Heart right ventricle (tissue), 16 donors: ENCODE data around the gene IFNA21. TPM values are rescaled to one million over a fixed set of nuclear protein-coding genes. Genes with fewer than 3 reads are reported as not detected.

ENCODE experiments used
- ATAC-seq, 8 donors: fragments of 200-7000 bp; cut with Tn5 transposase; one replicate each; pipeline ENCODE4 v1.9.1; 2020; ENCODE audit warnings: mild to moderate bottlenecking in 8 of 8, moderate library complexity in 8 of 8, moderate number of reproducible peaks in 1 of 8
- DNase-seq, 2 donors: peaks; one replicate each; pipeline ENCODE4 v3.0.0-alpha.2; 2020
- H3K27ac ChIP-seq, 10 donors: fragments of 200-600 bp; sonication (generic) in 2 of 10; one replicate each; pipeline versions ENCODE4 v1.5.0 to v1.8.0; 2020 to 2022; ENCODE audit warnings: mild to moderate bottlenecking in 3 of 10
- H3K27me3 ChIP-seq, 7 donors: fragments of 200-600 bp; one replicate each; pipeline ENCODE4 v1.8.0; 2021 to 2022; ENCODE audit warnings: mild to moderate bottlenecking in 2 of 7
- H3K36me3 ChIP-seq, 9 donors: fragments of 200-600 bp; sonication (generic) in 1 of 9; one replicate each; pipeline versions ENCODE4 v1.5.0 to v1.8.0; 2020 to 2022; ENCODE audit warnings: mild to moderate bottlenecking in 2 of 9
- H3K4me1 ChIP-seq, 9 donors: fragments of 200-600 bp; sonication (generic) in 1 of 9; one replicate each; pipeline versions ENCODE4 v1.5.0 to v1.8.0; 2020 to 2022; ENCODE audit warnings: mild to moderate bottlenecking in 4 of 9
- H3K4me3 ChIP-seq, 10 donors: fragments of 200-600 bp; sonication (generic) in 2 of 10; one replicate each; pipeline versions ENCODE4 v1.5.0 to v1.8.0; 2020 to 2022; ENCODE audit warnings: mild to moderate bottlenecking in 7 of 10, moderate library complexity in 2 of 10
- H3K9me3 ChIP-seq, 11 donors: fragments of 200-600 bp in 10 of 11; sonication (generic) in 2 of 11; one replicate each; pipeline versions ENCODE4 v1.5.0 to v1.8.0; 2013 to 2022; ENCODE audit warnings: mild to moderate bottlenecking in 2 of 11, control low read depth in 1 of 11, moderate library complexity in 1 of 11
- WGBS, 2 donors: extraction: QIAGEN DNeasy Blood & Tissue Kit; methylation state at CpG; one replicate each; pipeline ENCODE4 v1.1.7; 2013; ENCODE audit warnings: inconsistent platforms in 1 of 2; 5-methylcytosine and 5-hydroxymethylcytosine counted together
- intact Hi-C, 10 donors: fragments of 100-400 bp; cut with DNase I; formaldehyde crosslinking; loops; one replicate each; pipeline versions ENCODE4 v1.11.1 to v1.14.2; 2022
- polyA plus RNA-seq, 2 donors: library from polyadenylated mRNA; stranded (reverse); fragments of 200-250 nt; gene quantifications; one replicate each; pipeline ENCODE4 v1.2.3, GENCODE V29; 2013
- total RNA-seq, 10 donors: library from RNA; stranded (reverse); fragmentation: NEBNext Ultra II Directional in 3 of 10; extraction: Animal tissue kit (Norgen Biotek cat#: 25700) in 3 of 10; gene quantifications; one replicate each; pipeline versions ENCODE4 v1.2.1 to v1.2.4, GENCODE V29; 2021 to 2023
- TF ChIP-seq, protein P1 (sequence below), 9 donors: fragments of 200-600 bp; sonication (generic) in 2 of 9; IDR thresholded peaks; one replicate each; pipeline versions ENCODE4 v1.5.0 to v1.8.0; 2021 to 2022; ENCODE audit warnings: antibody characterized with exemption in 9 of 9, mild to moderate bottlenecking in 5 of 9, moderate library complexity in 1 of 9
- donor health status: Arrhythmogenic right ventricular cardiomyopathy.
- donor health status: ischemic (EF 13 %, LVEDD 7.1; RV severe dilation, severe dysfunction).
- donor health status: healthy with polysubstance abuse.
- donor health status: DM: no; HTN: yes; CAD: no.
- donor health status: DM: no; HTN: no; CAD: no.
- donor health status: ischemic (EF 25% LVEDD 6.9; RV normal size, moderate dysfunction).
- donor health status: ischemic (EF 25% LVEDD 5.7; RV mildly dilated, moderate dysfunction).
- donor health status: healthy.
- donor health status: DM: yes; HTN: yes; CAD: no.
- donor health status: Ischemic cardiomyopathy.
- donor health status: ischemic (EF 35%, LVEDD 5.7; RV mildly dilated, moderate dysfunction).
- donor health status: nonischemic (EF 11% LVEDD 7.7; RV severe dilation, severe dysfunction).
- donor health status: DM: yes; HTN: yes; CAD: no.
- donor health status: PGD.
- donor health status: ischemic (EF 29% LVEDD 5.4; RV normal size, mild dysfunction).
- donor health status: nonischemic (EF 23%, LVEDD 6.1; RV moderate dilation, normal function).

IFNA21 gene
- total and polyA plus RNA-seq, 12 donors, result not detected

- H3K27ac ChIP-seq, result no peak overlapping the region
- intact Hi-C loops, result loop anchor here in 1 of 10 donors (10.0 kb wide), 1 partner anchor 1495 kb away; no protein-coding TSS in a partner anchor
- TF ChIP-seq, protein P1, sequence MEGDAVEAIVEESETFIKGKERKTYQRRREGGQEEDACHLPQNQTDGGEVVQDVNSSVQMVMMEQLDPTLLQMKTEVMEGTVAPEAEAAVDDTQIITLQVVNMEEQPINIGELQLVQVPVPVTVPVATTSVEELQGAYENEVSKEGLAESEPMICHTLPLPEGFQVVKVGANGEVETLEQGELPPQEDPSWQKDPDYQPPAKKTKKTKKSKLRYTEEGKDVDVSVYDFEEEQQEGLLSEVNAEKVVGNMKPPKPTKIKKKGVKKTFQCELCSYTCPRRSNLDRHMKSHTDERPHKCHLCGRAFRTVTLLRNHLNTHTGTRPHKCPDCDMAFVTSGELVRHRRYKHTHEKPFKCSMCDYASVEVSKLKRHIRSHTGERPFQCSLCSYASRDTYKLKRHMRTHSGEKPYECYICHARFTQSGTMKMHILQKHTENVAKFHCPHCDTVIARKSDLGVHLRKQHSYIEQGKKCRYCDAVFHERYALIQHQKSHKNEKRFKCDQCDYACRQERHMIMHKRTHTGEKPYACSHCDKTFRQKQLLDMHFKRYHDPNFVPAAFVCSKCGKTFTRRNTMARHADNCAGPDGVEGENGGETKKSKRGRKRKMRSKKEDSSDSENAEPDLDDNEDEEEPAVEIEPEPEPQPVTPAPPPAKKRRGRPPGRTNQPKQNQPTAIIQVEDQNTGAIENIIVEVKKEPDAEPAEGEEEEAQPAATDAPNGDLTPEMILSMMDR (IDR thresholded peaks at IDR 0.05), result no peak
- no peak for ATAC-seq
- H3K27me3 ChIP-seq, result no peaks in the 10 kb centered on the region
- peaks cover 0 to 15% (median 0%) of the 10 kb centered on the region in 9 donors for H3K4me1 ChIP-seq
- peaks cover 0 to 5% (median 0%) of the 10 kb centered on the region in 11 donors for H3K9me3 ChIP-seq
- H3K4me3 ChIP-seq, result no peak overlapping the region
- 26 to 32% methylated on average over 1 of the region's 1 CpG for WGBS, 2 donors
- DNase-seq, result no peak
- no peaks in the 10 kb centered on the region for H3K36me3 ChIP-seq
Observed at GRCh38 chr9:21160178-21160577, 6.3 kb downstream of the IFNA21 start.

- H3K36me3 ChIP-seq, result no peaks in the 10 kb centered on the region
- no peak for DNase-seq
- no peaks in the 10 kb centered on the region for H3K9me3 ChIP-seq
- WGBS, 2 donors, result 60 to 73% methylated on average over 2 of the region's 2 CpGs
- intact Hi-C loops, result loop anchor here in 1 of 10 donors (10.0 kb wide), 1 partner anchor 59 kb away; the partner anchor contains the start of gene IFNA16
- peaks cover 0 to 27% (median 0%) of the 10 kb centered on the region in 9 donors for H3K4me1 ChIP-seq
- H3K27me3 ChIP-seq, result no peaks in the 10 kb centered on the region
- H3K4me3 ChIP-seq, result no peak overlapping the region
- no peak for ATAC-seq
- H3K27ac ChIP-seq, result no peak overlapping the region
- TF ChIP-seq, protein P1 (IDR thresholded peaks at IDR 0.05), result no peak
Observed at GRCh38 chr9:21155501-21155900, 11.0 kb downstream of the IFNA21 start.

GRCh38 chr9:21154018-21154608 lies 12.3 kb downstream of the IFNA21 start:
- ATAC-seq (peak in 2 of 8 donors; percentile 46 to 50), DNase-seq (no peak)
- Histone ChIP-seq H3K36me3 (no peaks in the 10 kb centered on the region), H3K9me3 (peaks cover 0 to under 1% (median 0%) of the 10 kb centered on the region in 11 donors), H3K4me3 (no peak overlapping the region), H3K4me1 (peaks cover 0 to 16% (median 0%) of the 10 kb centered on the region in 9 donors), H3K27me3 (no peaks in the 10 kb centered on the region), H3K27ac (peak overlapping the region in 1 of 10 donors; percentile 32)
- TF ChIP-seq, protein P1 (IDR thresholded peaks at IDR 0.05), result peak in 5 of 9 donors; percentile 21 to 37 (median 35)
- intact Hi-C loops, result loop anchor here in 1 of 10 donors (10.0 kb wide), 1 partner anchor 61 kb away; the partner anchor contains the start of gene IFNA16
- 7 to 11% methylated on average over 3 of the region's 3 CpGs for WGBS, 2 donors

DNA sequence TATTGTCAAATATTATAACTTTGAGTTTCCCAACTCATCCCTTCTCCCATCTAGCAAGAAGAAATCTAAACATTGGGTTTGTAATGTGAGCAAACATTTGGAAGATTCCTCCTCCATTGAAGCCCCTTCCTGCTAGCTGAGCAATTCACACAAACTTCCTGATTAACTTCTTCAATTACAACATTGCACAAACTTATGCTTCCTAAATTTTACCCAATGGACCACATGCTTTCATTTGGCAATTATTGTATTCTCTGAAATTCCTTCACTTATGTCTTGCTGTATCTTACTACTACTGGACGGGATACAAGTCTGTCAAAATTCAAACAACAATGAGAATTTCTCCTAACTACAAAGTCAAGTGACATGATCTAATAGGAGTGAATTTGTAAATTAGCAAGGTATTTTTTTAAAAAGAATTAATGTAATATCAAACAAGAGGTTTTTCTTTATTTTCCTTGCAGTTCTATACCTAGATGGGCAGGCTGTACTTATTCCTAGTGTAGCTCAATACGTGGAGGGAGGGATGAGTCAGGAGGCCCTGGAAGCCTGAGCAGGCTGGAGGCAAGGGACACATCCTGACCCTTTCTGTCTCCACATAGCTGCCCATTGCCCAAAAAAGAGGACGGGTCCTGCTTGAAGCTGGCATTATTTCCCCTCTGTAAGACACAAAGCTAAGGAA lies 13.0 kb downstream of the IFNA21 start:
- peak overlapping the region in 1 of 10 donors; percentile 32 for H3K27ac ChIP-seq
- WGBS, 2 donors, result 36 to 37% methylated on average over 3 of the region's 3 CpGs
- no peaks in the 10 kb centered on the region for H3K36me3 ChIP-seq
- DNase-seq, result no peak
- TF ChIP-seq, protein P1 (IDR thresholded peaks at IDR 0.05), result no peak
- no peaks in the 10 kb centered on the region for H3K27me3 ChIP-seq
- ATAC-seq, result peak in 1 of 8 donors; percentile 28
- no peak overlapping the region for H3K4me3 ChIP-seq
- intact Hi-C loops, result loop anchor here in 1 of 10 donors (10.0 kb wide), 1 partner anchor 61 kb away; the partner anchor contains the start of gene IFNA16
- peaks cover 0 to 7% (median 0%) of the 10 kb centered on the region in 11 donors for H3K9me3 ChIP-seq
- peaks cover 0 to 16% (median 0%) of the 10 kb centered on the region in 9 donors for H3K4me1 ChIP-seq
